Measurements from ENCODE around the gene SPINK2. TPM values are rescaled to one million over a fixed set of nuclear protein-coding genes. Genes with fewer than 3 reads are reported as not detected.

Gene SPINK2
- polyA plus RNA-seq, 1 experiment, result not detected

DNA sequence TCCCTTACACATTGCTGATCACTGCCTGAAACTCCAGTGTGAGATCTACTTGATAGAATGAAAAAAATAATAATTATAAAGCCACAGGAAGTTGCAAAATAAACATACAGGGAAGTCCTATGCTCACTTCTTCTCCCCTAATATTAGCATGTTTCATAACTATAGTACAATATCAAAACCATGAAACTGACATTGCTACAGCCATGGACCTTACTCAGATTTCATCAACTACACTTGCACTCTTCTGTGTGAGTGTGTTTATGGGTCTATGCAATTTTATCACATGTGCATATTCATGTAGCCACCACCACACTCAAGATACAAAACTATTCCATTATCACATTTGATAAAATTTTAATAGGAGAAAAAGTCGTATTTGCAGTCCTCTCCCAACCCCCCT, 57.3 kb downstream of the SPINK2 start:
- peaks cover 3% of the 10 kb centered on the region for H3K27me3 ChIP-seq (ENCODE audit: control insufficient read depth, insufficient read depth, low read length)
- ChIA-PET POLR2A (no interaction called here), CTCF (interaction anchor here (0.6 to 1.1 kb wide), 3 partner anchors 18 to 174 kb away, joined by 3 to 4 read pairs (median 3); no protein-coding TSS in a partner anchor)
- H3K4me3 ChIP-seq (ENCODE audit: low read depth, low read length), result no peak overlapping the region
- DNase-seq (ENCODE audit: low read depth), result no peak
- H3K36me3 ChIP-seq (ENCODE audit: control insufficient read depth, insufficient read depth, low read length), result no peaks in the 10 kb centered on the region
- TF ChIP-seq, protein P1, sequence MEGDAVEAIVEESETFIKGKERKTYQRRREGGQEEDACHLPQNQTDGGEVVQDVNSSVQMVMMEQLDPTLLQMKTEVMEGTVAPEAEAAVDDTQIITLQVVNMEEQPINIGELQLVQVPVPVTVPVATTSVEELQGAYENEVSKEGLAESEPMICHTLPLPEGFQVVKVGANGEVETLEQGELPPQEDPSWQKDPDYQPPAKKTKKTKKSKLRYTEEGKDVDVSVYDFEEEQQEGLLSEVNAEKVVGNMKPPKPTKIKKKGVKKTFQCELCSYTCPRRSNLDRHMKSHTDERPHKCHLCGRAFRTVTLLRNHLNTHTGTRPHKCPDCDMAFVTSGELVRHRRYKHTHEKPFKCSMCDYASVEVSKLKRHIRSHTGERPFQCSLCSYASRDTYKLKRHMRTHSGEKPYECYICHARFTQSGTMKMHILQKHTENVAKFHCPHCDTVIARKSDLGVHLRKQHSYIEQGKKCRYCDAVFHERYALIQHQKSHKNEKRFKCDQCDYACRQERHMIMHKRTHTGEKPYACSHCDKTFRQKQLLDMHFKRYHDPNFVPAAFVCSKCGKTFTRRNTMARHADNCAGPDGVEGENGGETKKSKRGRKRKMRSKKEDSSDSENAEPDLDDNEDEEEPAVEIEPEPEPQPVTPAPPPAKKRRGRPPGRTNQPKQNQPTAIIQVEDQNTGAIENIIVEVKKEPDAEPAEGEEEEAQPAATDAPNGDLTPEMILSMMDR (IDR thresholded peaks at IDR 0.05; ENCODE audit: insufficient read depth, low read depth, low read length), result no peak

DNA sequence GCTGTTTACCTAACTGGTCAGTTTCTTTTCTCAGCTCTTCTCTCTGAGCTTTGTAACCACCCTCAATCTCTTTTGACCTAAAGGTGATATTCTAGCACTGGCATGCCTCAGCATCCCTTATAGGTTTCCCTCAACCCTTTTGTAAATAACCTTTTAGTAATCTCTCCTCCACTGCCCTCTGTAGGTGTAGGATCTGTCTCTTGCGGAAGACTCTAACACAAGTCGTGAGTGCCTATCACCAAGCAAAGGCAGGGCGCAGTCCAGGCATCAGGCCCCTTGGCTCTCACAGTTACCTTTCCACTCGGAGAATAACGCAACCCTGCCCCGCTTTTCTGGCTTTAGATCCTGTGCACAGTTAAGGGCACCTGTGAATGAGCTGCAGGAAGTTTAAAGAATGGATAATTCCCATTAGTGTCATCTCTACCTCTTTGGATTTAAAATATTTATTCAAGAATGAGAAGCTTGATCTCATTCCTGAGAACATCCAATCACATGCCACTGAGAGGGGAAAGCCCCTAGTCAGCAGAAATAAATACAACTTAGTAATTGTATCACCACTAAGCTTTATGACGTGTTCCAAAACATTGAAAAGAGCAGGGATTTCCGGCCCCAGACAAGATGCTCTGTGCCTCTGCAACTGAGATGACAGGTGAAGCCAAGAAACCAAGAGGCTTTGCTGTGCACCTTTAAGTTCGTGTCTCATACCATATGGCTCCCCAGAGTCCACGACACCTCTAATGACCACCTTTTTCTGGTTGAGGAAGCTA, 58.8 kb downstream of the SPINK2 start:
- ChIA-PET POLR2A (no interaction called here), CTCF (interaction anchor here (1.5 kb wide), 1 partner anchor 186 kb away, joined by 5 read pairs; no protein-coding TSS in a partner anchor)
- peaks cover 3% of the 10 kb centered on the region for H3K27me3 ChIP-seq (ENCODE audit: control insufficient read depth, insufficient read depth, low read length)
- DNase-seq (ENCODE audit: low read depth), result no peak
- H3K36me3 ChIP-seq (ENCODE audit: control insufficient read depth, insufficient read depth, low read length), result no peaks in the 10 kb centered on the region
- TF ChIP-seq, protein P1 (IDR thresholded peaks at IDR 0.05; ENCODE audit: insufficient read depth, low read depth, low read length), result no peak
- no peak overlapping the region for H3K4me3 ChIP-seq (ENCODE audit: low read depth, low read length)

DNA sequence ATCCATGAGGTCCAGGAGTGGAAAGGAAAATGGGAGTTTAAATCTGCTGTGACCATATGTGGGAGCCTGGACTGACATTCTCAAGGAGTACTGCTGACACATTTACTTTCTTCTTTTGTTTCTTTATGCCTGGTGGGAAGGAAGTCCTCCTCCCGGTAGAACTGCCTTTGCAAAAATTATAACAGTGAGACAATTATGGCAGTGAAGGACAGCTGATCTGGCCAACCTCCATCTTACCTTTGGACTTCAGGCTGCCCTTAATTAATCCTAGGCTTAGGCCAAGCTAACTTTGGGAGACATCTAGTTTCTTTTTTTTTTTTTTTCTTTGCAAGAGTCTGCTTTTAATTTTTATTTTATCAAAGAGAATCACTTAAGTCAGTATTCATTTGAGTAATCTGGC, 61.3 kb downstream of the SPINK2 start:
- Histone ChIP-seq H3K4me3 (ENCODE audit: low read depth, low read length) (no peak overlapping the region), H3K36me3 (ENCODE audit: control insufficient read depth, insufficient read depth, low read length) (no peaks in the 10 kb centered on the region), H3K27me3 (ENCODE audit: control insufficient read depth, insufficient read depth, low read length) (peaks cover 3% of the 10 kb centered on the region)
- ChIA-PET CTCF (interaction anchor here (0.6 kb wide), 1 partner anchor 12 kb away, joined by 3 read pairs; no protein-coding TSS in a partner anchor), POLR2A (no interaction called here)
- no peak for DNase-seq (ENCODE audit: low read depth)
- TF ChIP-seq, protein P1 (IDR thresholded peaks at IDR 0.05; ENCODE audit: insufficient read depth, low read depth, low read length), result no peak

Small RNA genes lying within 50 kb of the gene (small RNA-seq; reads per million reads assigned to genes)
- gene RF00017 (ENCODE audit: insufficient read length, low read depth, low replicate concordance) (not detected), gene RF00019 (ENCODE audit: insufficient read length, low read depth, low replicate concordance) (not detected), gene RN7SL357P (ENCODE audit: insufficient read length, low read depth, low replicate concordance) (not detected), gene RN7SL492P (ENCODE audit: insufficient read length, low read depth, low replicate concordance) (not detected)

Other genes with a start within 250 kb of the SPINK2 start
- gene HOPX, start 140.4 kb downstream of the SPINK2 start, polyA plus RNA-seq (2011; rRNA removed), result not detected in 2 replicates
- 13.2 and 22.1 TPM in 2 replicates for gene REST, start 86.2 kb upstream of the SPINK2 start, polyA plus RNA-seq (2011; rRNA removed)
- 15.5 and 15.9 TPM in 2 replicates for gene NOA1, start 155.9 kb upstream of the SPINK2 start, polyA plus RNA-seq (2011; rRNA removed)
- 44.6 and 85.0 TPM in 2 replicates for gene POLR2B, start 157.2 kb upstream of the SPINK2 start, polyA plus RNA-seq (2011; rRNA removed)

Measured in BJ (cell line).